GM10847 (cell line): ENCODE measurements around the gene CCDC88C.

Source experiments
- POLR2A ChIP-seq: IDR thresholded peaks from 2 replicates; pipeline ENCODE4 v1.6.1; 2011; ENCODE audit not compliant: insufficient read length; ENCODE audit errors: extremely low read depth

Gene CCDC88C

DNA sequence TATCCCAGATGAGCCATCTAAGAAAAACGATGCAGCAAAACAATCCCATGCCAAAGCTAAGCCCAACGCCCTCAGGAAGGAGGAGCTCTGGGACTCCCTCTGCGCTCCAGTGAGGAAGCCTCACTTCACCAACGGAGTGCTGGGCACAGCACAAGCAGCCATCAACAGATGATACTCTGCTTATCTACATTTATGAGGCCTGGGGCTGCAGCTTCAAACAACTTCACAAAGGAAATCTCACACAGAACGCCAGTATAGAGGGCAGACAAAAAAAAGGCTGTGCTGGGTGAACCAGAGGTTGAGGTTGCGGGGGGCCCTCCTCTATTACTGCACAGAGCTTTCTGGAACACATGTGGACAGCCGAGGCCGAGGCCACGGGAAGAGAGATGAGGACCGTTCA is 138.3 kb downstream of the CCDC88C start:
- no peak for TF ChIP-seq POLR2A

DNA sequence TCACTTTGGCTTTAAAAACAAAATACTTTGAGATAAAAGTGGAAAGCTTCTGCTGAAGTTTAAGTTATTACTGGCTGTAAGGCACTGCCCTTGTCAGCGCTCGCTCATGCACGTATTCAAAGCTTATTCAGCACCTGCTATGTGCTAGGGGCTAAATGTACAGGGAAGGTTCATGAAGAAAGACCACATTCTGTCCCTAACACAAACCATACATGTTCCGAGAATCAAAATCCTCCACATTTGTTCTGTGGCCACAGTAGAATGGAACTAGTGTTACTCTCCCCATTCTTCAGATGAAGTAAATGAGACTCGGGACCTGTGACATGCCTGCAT is 139.3 kb downstream of the CCDC88C start:
- no peak for TF ChIP-seq POLR2A

DNA sequence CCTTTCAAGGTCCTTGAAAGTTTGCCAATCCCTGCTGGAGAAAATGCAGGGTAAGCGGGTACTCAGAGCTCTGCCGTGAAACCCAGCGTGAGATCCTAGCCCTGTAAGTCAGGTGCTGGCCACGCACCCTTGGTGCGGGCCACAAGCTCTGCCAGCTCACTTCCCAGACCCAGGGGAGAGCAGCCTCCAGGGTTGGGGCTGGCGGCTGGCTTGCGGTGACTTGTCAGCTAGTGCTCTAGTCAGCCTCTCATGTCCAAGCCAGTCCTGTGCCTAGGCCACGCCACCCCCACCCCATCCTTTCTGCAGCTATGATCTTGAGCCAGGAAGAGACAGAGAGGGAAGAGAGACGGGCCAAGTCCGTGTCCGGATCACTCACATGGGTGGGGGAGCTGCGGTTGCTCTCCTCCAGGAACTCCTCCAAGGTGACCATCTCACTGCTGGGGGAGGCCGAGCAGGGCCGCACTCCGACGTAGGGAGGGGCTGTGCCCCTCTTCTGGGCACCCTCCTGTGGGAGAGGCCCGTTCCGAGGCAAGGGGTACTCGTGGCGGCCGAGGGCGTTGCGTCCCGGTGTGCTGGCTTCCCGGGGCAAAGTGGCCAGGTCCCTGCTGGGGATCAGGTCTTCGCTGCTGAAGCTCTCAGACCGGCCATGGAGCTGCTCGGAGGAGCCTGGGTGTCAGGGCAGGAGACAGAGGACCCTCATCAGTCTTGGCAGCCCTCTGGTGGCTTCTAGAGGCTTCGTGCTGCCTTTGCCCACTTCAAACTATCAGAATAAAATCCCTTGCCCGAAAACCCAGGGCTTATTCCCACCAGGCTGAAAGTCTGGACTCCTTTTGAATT is 139.9 kb downstream of the CCDC88C start:
- TF ChIP-seq POLR2A, result no peak

DNA sequence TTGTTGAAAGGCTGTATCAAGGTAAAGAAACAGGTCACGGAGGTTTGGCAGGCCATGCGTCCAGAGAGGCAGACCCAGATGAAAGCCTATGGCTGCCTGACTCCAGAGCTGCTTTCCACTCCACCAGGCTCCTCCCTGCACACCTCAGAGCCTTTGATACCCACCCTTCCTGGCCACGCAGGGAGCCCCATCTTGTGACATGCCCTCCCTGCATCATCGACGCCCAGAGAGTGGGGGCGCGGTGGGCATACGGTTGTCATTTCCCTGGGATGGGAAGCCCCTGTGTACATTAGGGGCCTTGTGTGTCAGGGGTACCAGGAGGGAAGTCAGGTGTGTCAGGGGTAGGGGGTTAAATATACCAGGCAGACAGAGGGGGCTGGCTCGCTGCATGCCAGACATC is 142.8 kb downstream of the CCDC88C start:
- no peak for TF ChIP-seq POLR2A

DNA sequence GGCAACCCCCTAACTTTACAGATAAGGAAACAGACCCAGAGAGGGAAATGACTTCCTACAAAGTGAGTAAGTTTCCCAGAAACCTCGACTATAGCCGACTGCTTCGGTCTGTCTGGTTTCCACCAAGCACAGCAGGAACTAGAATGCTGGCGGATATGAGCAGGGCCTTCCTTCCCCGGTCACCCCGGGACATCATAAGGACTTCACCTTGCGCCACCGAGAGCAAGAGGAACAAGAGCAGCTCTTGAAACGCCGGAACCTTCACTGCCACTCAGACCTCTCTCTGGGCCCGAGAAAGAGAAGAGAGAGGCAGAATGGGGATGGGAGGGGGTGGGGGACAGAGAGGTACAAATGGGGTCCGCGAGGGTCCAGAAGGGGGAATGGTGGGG is 143.7 kb downstream of the CCDC88C start:
- no peak for TF ChIP-seq POLR2A

DNA sequence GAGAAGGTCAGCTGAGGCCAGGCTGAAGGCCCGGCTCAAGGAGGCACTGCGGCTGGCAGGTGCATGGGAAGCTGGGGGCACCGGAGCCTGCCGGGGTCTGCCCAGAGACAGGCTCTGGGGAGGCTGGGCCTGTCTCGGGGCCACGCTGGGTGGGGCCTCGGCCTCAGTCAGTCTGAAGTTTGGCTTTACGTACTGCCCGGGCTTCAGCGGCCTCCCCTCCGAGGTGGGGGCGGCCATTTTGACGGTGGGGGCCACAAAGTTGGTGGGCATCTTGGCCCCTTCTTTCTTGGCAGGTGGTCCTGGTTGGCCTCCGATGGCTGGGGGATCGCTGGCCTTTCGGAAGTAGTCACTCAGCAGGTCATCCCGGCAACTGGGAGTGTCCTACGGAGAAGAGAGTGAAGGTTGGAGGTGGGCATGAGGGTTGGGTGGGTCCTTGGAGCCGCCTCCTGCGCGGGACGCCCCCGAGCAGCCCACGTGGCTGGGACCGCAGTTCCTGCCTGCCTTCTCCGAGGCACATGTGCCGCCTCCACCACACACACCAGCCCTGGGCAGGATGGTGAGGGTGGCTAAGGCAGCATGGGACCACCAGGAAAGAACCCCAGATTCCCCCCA is 144.2 kb downstream of the CCDC88C start:
- no peak for TF ChIP-seq POLR2A

DNA sequence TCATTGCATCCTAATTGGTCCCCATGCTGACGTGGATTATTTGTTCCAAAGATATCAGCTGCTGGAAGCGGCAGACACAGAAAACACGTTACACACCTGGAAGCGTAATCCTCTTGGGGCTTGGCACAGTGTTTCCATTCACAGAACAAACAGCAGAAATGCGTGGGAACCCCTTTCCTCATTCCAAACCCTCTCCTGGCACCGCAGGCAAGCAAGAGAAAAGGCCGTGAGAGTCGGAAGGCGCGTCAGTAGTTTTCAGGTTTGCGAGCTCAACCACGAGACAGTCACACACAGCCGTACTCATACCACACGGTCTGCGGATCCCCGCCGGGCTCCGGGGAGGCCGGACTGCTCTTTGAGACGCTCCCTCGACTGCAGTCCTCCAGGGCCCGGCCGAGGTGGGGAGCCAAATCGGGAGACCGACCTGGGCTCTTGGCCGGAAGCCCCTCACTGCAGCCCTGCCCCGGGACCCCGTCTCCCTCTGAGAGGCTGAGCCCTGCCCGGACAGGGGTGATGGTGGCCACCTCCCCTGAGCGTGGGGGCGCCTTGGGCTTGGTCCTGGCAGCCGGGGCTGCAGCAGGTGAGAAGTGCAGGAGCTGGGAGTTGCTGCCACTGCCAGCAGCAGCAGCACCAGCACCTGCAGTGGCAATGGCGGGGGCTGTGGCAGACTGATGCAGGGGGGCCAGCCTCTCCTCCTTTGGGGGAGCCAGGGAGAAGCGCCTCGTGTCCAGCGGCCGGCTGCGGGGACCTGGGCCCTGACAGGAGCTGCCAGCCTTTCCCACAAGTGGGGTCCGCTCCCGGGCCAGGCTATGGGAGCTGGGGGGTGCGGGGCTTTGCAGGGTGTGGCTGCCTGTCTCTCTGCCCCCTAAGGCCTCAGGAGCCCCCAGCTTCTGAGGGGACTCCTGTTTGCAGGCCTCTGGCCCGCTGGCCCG is 145.0 kb downstream of the CCDC88C start:
- TF ChIP-seq POLR2A, result no peak

DNA sequence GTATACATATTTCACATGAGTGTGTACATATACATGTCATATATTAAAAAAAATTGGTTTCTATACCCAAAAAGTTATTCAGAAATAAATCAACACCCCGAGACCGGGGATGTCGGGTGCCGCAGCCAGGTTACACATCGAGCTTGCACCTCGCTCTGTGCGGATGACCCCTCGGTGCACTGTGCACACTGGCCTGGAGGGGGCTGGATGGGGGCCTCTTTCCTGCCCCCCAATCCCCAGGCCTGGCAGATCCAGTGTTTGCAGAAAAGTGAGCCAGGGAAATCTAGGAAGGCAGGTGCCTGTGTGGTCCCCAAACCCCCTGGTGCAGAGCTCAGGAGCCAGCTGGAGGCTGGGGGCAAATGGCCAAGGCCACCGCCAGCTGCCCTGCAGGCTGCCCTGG is 146.0 kb downstream of the CCDC88C start:
- no peak for TF ChIP-seq POLR2A

DNA sequence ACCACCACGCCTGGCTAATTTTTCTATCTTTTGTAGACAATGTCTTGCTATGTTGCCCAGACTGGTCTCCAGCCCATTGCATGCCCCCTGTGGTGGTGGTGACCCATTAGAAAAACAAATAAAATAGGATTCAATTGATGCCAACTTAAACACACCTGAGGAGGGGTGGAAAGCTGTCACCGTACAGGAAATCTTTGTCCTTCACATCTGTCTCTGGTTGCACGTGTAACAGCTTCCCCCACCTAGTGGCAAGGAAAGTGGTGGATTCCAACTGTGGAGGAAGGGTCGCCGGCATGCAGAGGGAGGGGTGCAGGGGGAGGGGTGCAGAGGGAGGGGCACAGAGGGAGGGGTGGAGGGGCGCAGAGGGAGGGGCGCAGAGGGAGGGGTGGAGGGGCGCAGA is 147.0 kb downstream of the CCDC88C start:
- no peak for TF ChIP-seq POLR2A

DNA sequence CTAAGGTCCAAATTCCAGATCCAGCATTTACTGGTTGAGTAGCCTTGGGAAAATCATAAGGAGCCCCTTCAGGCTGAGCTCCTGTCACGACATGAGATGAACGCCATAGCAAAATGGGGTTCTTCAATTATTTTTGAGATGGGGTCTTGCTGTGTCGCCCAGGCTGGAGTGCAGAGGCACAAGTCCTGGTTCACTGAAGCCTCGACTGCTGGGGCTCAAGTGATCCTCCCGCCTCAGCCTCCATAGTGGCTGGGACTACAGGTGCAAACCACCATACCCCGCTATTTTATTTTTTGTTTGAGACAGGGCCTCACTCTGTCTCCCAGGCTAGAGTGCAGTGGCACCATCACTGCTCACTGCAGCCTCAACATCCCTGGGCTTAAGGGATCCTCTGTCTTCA is 147.4 kb downstream of the CCDC88C start:
- TF ChIP-seq POLR2A, result no peak

DNA sequence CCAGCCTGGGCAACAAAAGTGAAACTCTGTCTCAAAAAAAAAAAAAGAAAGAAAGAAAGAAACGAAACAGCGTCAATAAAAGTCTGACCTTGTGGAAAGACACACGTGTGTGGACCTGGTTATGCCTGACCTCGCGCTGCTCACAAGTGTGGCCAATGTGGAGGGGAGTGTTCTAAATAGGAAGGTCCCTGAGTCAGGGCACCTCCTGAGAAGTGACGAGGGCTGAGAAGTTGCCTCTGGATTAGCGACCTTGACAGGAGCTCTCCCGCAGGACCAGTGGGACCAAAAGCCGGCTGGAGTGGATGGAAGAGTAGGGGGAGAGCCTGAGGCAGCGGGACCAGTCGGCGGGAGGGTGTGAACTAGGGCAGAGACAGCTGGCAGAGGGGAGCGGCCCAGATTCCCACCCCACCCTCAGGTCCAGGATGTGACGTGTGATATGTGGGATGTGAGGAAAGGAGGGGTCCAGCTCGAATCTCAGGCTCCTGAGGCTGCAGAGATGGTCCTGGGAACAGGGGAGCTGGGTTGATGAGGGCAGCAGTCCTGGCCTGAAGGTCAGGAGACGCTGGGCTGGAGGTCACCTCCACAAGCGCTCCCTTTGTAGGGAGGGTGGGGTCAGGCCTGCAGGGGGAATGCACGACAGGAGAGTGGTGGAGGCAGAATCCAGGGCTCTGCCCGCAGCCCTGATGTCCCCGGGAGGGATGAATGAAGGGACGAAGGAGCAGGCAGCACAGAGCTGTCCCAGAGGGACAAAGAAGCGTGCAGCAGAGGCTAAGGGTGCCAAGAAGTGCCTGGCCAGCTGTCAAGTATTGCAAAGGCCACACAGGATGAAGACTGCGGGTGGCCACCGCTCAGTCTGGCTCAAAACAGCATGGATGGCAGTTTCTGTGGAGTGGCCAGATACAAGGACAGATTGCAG is 148.3 kb downstream of the CCDC88C start:
- TF ChIP-seq POLR2A, result no peak

DNA sequence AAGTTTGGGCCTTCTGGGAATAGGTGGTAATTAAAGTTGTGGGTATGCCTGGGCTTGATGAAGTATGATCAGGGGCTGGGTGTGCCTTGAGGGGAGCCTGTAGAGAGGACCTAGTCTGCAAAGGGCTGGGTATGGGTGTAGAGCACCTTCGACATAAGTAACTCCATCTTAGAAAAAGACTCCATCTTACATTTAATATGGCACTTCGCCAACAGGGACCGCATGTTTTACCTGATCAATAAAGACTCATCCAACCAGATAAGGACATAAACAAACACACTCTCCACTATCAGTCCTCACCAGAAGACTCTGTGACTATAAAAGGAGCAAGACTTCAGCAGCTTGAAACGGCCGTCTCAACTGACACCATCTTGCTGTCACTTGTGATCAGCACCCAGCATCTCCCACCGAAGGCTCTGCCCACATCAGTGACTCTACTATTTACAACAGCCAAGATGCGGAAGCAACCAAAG is 149.6 kb downstream of the CCDC88C start:
- no peak for TF ChIP-seq POLR2A

DNA sequence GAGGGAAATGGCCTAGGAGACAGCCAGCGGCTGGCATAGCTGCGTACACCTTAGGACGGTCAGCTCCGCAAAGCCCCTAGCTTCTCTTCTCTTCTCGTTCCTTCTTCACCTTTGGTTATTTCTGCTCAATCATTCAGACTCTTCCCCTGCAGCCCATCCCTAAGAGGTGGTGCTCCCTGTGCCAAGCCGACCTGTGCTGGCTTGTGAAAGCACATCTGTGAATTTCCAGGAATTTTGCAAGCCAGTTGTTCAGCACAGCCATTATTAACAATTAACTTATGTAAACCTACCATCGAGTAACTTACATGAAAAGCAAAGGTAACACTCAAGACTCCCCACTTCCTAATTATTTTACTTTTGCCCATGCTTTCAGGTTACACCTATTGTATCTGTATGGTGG is 152.2 kb downstream of the CCDC88C start:
- TF ChIP-seq POLR2A, result no peak

DNA sequence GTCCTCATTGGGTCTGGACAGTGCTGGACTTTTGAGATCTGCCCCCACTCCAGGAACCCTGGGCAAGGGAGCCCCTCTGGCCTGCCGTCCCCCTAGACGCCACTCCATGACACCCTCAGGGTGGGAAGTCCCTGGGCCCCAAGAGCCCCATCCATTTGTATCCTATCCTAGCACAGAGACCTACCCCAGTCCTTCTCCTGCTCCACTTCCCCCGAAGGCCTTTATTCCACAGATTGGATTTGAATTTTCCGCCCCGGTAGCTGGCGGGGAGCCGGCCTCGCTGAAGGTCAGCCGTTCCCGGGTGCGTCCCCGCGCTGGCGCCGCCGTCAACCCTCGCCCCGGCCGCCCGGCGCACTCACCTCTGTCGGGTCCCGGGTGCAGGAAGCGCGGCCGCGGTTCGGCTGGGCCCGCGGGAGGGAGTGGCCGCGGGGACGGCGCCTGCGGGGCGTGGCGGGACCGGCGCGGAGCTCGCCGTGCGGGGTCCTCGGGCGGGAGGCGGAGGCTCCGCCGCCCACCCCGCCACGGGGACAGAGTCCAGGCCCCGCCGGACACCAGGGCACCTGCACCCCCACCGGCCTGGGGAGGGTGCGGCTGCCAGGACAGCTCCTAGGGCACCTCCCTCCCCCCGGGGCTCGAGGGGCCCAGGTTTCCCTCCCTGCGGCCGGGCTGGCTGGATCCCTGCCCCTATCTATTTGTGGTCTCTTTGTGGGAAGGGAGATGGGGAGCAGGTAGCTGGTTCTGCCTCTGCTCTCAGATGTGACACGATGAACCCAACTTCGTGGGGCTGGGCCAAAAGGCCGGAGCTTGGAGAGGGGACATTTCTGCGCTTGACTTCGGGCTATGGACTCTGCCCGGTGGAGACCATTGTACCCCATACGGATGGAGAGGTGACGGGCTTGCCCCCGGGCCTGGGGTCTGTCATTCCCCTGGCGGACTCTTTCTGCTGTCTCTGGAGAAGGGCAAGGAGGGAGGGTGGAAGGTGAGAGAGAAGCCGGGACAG is 153.2 kb downstream of the CCDC88C start:
- no peak for TF ChIP-seq POLR2A

DNA sequence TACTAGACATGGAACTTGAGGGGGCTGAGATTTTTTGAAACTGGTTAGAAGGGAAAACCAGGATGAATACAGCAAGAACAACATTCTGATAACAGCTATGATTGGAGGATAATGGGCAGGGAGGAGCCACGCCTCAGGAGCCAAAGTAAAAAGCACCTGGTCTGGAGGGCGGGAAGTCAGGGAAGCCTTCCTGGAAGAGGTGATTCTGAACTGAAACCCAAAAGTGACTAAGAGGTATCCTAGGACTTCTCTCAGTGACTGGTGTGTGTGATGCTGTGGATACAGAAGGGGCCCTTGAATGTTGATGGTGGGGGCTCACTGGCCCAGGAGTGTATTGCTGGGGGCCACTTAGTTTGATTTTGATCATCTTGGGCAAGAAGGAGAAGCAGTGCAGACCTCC is 154.3 kb downstream of the CCDC88C start:
- no peak for TF ChIP-seq POLR2A
